Stomach (tissue), 9 donors: ENCODE measurements around the gene A1BG. TPM values are rescaled to one million over a fixed set of nuclear protein-coding genes. Genes with fewer than 3 reads are reported as not detected.
"Not testable (repeated sequence)": the region's sequence is repeated elsewhere in the genome, so short reads cannot be mapped to it uniquely, and the experiment has no call there.

ENCODE experiments used
- DNase-seq, 2 donors: peaks; one replicate each; pipeline versions ENCODE4 v3.0.0 to v3.0.0-alpha.2; 2013 to 2019
- H3K27ac ChIP-seq, 5 donors: fragments of 200-600 bp in 4 of 5; sonication (generic) in 4 of 5; one replicate each; pipeline ENCODE4 v1.5.1; 2013 to 2019; ENCODE audit warnings: mild to moderate bottlenecking in 1 of 5, moderate library complexity in 1 of 5
- H3K27me3 ChIP-seq, 3 donors: fragments of 200-600 bp; sonication (generic); one replicate each; pipeline ENCODE4 v1.5.1; 2017 to 2019; ENCODE audit warnings: mixed run types in 1 of 3
- H3K36me3 ChIP-seq, 4 donors: fragments of 200-600 bp; sonication (generic); 1 replicate in 3 of 4; 2 replicates in 1 of 4; pipeline ENCODE4 v1.5.1; 2016 to 2019
- H3K4me1 ChIP-seq, 4 donors: fragments of 200-600 bp; sonication (generic); one replicate each; pipeline ENCODE4 v1.5.1; 2016 to 2019
- H3K4me3 ChIP-seq, 4 donors: fragments of 200-600 bp; sonication (generic) in 3 of 4; one replicate each; pipeline ENCODE4 v1.5.1; 2016 to 2019; ENCODE audit warnings: mild to moderate bottlenecking in 1 of 4
- H3K9me3 ChIP-seq, 4 donors: fragments of 200-600 bp; sonication (generic); one replicate each; pipeline ENCODE4 v1.5.1; 2016 to 2019
- CTCF ChIP-seq, 7 experiments: fragments of 450-650 bp in 4 of 7; fragments of 200-600 bp in 3 of 7; sonication (generic) in 3 of 7; IDR thresholded peaks; one replicate each; pipeline ENCODE4 v1.5.1; 2016 to 2019; ENCODE audit warnings: antibody characterized with exemption in 7 of 7, control low read depth in 2 of 7, mild to moderate bottlenecking in 1 of 7
- EP300 ChIP-seq: sonication (generic); formaldehyde crosslinking; IDR thresholded peaks from one replicate; pipeline ENCODE4 v1.6.1; 2017; ENCODE audit warnings: antibody characterized with exemption
- POLR2A ChIP-seq, 4 donors: fragments of 450-650 bp; IDR thresholded peaks; one replicate each; pipeline ENCODE4 v1.6.1; 2016; ENCODE audit warnings: antibody characterized with exemption in 4 of 4, control low read depth in 2 of 4, mild to moderate bottlenecking in 1 of 4, moderate library complexity in 1 of 4
- POLR2AphosphoS5 ChIP-seq, 3 donors: sonication (generic); formaldehyde crosslinking; IDR thresholded peaks; one replicate each; pipeline ENCODE4 v1.6.1; 2016; ENCODE audit warnings: antibody characterized with exemption in 3 of 3
- WGBS, 5 donors: extraction: QIAGEN DNeasy Blood & Tissue Kit in 3 of 5; methylation state at CpG; one replicate each; pipeline versions ENCODE4 v1.1.5 to v1.1.7; 2013 to 2018; 5-methylcytosine and 5-hydroxymethylcytosine counted together
- intact Hi-C: fragments of 100-400 bp; cut with DNase I; formaldehyde crosslinking; loops from one replicate; pipeline ENCODE4 v1.15.1; 2023; ENCODE audit warnings: low total_unique reads
- polyA plus RNA-seq, 3 donors: library from polyadenylated mRNA; stranded (reverse); fragments of 200-250 nt; gene quantifications; one replicate each; pipeline ENCODE4 v1.2.3, GENCODE V29; 2013
- total RNA-seq, 5 donors: library from RNA; depleted of rRNA; stranded (reverse); fragments of >200 nt; gene quantifications; one replicate each; pipeline versions ENCODE4 v1.1.0 to v1.2.3, GENCODE V29; 2014 to 2016
- donor health status: healthy with polysubstance abuse.
- donor health status: Bipolar disorder and iron deficiency.
- donor health status: healthy.

Gene A1BG
- total and polyA plus RNA-seq, 8 donors, result 1.1 to 61.7 (median 25.3) TPM; not detected in 2

- no peak for DNase-seq
- intact Hi-C loops, result no loop called here
- peaks cover 1 to 8% (median 3%) of the 10 kb centered on the region in 4 donors for H3K9me3 ChIP-seq
- no peak overlapping the region for H3K4me3 ChIP-seq
- H3K4me1 ChIP-seq, result peaks cover 7 to 51% (median 26%) of the 10 kb centered on the region in 4 donors
- peaks cover 5 to 99% (median 37%) of the 10 kb centered on the region in 3 donors for H3K27me3 ChIP-seq
- no peak overlapping the region for H3K27ac ChIP-seq
- peaks cover 0 to 7% (median 0%) of the 10 kb centered on the region in 4 donors for H3K36me3 ChIP-seq
- TF ChIP-seq POLR2AphosphoS5 (IDR thresholded peaks at IDR 0.05) (no peak), CTCF (IDR thresholded peaks at IDR 0.05) (no peak), POLR2A (IDR thresholded peaks at IDR 0.05) (no peak), EP300 (no peak)
- 65 to 79% (median 66%) methylated on average over 23 to 34 of the region's 34 CpGs for WGBS, 5 donors
These were observed 2.3 kb downstream of the A1BG start for GRCh38 chr19:58350871-58351557.

- H3K4me1 ChIP-seq, result peaks cover 5 to 45% (median 23%) of the 10 kb centered on the region in 4 donors
- peaks cover 0 to 7% (median 0%) of the 10 kb centered on the region in 4 donors for H3K36me3 ChIP-seq
- H3K27ac ChIP-seq, result no peak overlapping the region
- H3K4me3 ChIP-seq, result peak overlapping the region in 2 of 4 donors; percentile 22 to 24
- peak in 1 of 2 donors; percentile 61 for DNase-seq
- no peak for TF ChIP-seq CTCF (IDR thresholded peaks at IDR 0.05)
- H3K27me3 ChIP-seq, result peaks cover 5 to 99% (median 35%) of the 10 kb centered on the region in 3 donors
- H3K9me3 ChIP-seq, result peaks cover 0 to 7% (median 0%) of the 10 kb centered on the region in 4 donors
- intact Hi-C loops, result no loop called here
- 20 to 52% (median 32%) methylated on average over 50 to 84 of the region's 84 CpGs for WGBS, 5 donors
These were observed 3.1 kb downstream of the A1BG start for GRCh38 chr19:58350001-58350861.

GRCh38 chr19:58349590-58349989 is 3.7 kb downstream of the A1BG start:
- no peak overlapping the region for H3K4me3 ChIP-seq

GRCh38 chr19:58348080-58348479 is 5.2 kb downstream of the A1BG start:
- 14 to 30% (median 23%) methylated on average over 12 of the region's 12 CpGs for WGBS, 5 donors
- H3K27ac ChIP-seq, result peak overlapping the region in 4 of 5 donors; percentile 37 to 85 (median 76)
- peaks cover 5 to 45% (median 23%) of the 10 kb centered on the region in 4 donors for H3K4me1 ChIP-seq
- peak overlapping the region; percentile 49 to 59 (median 53) for H3K4me3 ChIP-seq
- DNase-seq, H3K9me3 ChIP-seq, H3K36me3 ChIP-seq, intact Hi-C loops: not testable (repeated sequence)
- peaks cover 5 to 88% (median 35%) of the 10 kb centered on the region in 3 donors for H3K27me3 ChIP-seq

More at GRCh38 chr19:58349590-58349989, 3.7 kb downstream of the A1BG start:
- H3K9me3 ChIP-seq, result peaks cover 0 to 7% (median 0%) of the 10 kb centered on the region in 4 donors
- H3K4me1 ChIP-seq, result peaks cover 5 to 45% (median 23%) of the 10 kb centered on the region in 4 donors
- no peak for TF ChIP-seq POLR2AphosphoS5 (IDR thresholded peaks at IDR 0.05)
- intact Hi-C loops, result no loop called here
- H3K27me3 ChIP-seq, result peaks cover 5 to 99% (median 35%) of the 10 kb centered on the region in 3 donors
- H3K27ac ChIP-seq, result no peak overlapping the region
- DNase-seq, result no peak
- whole genome bisulfite sequencing, 5 donors, result 40 to 53% (median 45%) methylated on average over 8 of the region's 8 CpGs
- H3K36me3 ChIP-seq, result peaks cover 0 to 7% (median 0%) of the 10 kb centered on the region in 4 donors
